ENCODE results near the gene CLSTN1.

DNA sequence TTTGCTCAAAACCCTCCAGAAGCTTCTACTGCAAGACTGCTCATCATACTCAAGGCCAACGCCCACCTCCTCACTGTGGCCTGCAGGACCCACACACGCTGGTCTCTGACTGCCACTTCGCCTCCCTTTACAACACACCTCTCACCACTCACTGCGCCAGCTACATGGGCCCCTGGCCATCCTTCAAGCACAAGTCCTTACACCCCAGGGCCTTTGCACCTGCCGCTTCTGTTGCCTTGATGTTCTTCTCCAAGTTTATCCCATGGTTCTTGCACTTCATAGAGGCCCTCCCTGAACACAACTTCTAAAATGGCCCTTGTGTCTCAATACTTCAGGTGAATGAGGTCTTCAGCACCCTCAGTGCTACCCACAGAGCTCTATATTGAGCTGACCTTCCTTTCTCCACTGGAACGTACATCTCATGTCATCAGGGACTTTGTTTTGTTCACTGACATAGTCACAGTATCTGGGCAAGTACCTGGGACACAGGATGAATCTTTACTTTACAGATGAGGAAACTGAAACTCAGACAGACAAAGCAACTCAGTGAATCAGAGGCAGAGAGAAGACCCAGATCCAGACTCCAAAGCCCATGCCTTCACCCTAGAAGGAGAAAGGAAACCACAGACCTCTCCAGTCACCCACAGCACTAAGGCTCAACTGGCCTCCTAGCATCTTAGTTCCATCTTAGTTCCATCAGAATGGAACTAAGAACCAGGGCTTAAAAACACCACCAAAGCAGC lies 34.7 kb upstream of the CLSTN1 start:
- no peak for TF ChIP-seq NR2F2 (IDR thresholded peaks at IDR 0.05)
- TF ChIP-seq, protein P1, sequence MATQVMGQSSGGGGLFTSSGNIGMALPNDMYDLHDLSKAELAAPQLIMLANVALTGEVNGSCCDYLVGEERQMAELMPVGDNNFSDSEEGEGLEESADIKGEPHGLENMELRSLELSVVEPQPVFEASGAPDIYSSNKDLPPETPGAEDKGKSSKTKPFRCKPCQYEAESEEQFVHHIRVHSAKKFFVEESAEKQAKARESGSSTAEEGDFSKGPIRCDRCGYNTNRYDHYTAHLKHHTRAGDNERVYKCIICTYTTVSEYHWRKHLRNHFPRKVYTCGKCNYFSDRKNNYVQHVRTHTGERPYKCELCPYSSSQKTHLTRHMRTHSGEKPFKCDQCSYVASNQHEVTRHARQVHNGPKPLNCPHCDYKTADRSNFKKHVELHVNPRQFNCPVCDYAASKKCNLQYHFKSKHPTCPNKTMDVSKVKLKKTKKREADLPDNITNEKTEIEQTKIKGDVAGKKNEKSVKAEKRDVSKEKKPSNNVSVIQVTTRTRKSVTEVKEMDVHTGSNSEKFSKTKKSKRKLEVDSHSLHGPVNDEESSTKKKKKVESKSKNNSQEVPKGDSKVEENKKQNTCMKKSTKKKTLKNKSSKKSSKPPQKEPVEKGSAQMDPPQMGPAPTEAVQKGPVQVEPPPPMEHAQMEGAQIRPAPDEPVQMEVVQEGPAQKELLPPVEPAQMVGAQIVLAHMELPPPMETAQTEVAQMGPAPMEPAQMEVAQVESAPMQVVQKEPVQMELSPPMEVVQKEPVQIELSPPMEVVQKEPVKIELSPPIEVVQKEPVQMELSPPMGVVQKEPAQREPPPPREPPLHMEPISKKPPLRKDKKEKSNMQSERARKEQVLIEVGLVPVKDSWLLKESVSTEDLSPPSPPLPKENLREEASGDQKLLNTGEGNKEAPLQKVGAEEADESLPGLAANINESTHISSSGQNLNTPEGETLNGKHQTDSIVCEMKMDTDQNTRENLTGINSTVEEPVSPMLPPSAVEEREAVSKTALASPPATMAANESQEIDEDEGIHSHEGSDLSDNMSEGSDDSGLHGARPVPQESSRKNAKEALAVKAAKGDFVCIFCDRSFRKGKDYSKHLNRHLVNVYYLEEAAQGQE (IDR thresholded peaks at IDR 0.05) = no peak
- no peak for TF ChIP-seq CTCF (IDR thresholded peaks at IDR 0.05; ENCODE audit: low read depth, low read length, missing input control)

All from liver (tissue), 3 donors.